Mononuclear cell (primary cell): ENCODE results near the gene P3H3. TPM values are rescaled to one million over a fixed set of nuclear protein-coding genes. Genes with fewer than 3 reads are reported as not detected.

ENCODE experiments used
- H3K27me3 ChIP-seq: 2 replicates; pipeline ENCODE4 v1.6.0; 2011; ENCODE audit warnings: low read length, control low read depth; ENCODE audit not compliant: insufficient read depth
- H3K4me1 ChIP-seq: 2 replicates; pipeline ENCODE4 v1.5.1; 2011; ENCODE audit warnings: mild to moderate bottlenecking, low read length, control low read depth; ENCODE audit not compliant: insufficient read depth
- H3K4me3 ChIP-seq: 2 replicates; pipeline ENCODE4 v1.5.1; 2011; ENCODE audit warnings: mild to moderate bottlenecking, low read length, moderate library complexity
- H3K9me3 ChIP-seq: 2 replicates; pipeline ENCODE4 v1.5.1; 2011; ENCODE audit warnings: low read depth, mild to moderate bottlenecking, control low read depth, low read length
- total RNA-seq: library from RNA; depleted of rRNA; stranded (reverse); fragments of >200 nt; gene quantifications from one replicate; pipeline ENCODE4 v1.2.3, GENCODE V29; 2012

The P3H3 gene
- total RNA-seq, 1 donor, result 2.6 TPM

DNA sequence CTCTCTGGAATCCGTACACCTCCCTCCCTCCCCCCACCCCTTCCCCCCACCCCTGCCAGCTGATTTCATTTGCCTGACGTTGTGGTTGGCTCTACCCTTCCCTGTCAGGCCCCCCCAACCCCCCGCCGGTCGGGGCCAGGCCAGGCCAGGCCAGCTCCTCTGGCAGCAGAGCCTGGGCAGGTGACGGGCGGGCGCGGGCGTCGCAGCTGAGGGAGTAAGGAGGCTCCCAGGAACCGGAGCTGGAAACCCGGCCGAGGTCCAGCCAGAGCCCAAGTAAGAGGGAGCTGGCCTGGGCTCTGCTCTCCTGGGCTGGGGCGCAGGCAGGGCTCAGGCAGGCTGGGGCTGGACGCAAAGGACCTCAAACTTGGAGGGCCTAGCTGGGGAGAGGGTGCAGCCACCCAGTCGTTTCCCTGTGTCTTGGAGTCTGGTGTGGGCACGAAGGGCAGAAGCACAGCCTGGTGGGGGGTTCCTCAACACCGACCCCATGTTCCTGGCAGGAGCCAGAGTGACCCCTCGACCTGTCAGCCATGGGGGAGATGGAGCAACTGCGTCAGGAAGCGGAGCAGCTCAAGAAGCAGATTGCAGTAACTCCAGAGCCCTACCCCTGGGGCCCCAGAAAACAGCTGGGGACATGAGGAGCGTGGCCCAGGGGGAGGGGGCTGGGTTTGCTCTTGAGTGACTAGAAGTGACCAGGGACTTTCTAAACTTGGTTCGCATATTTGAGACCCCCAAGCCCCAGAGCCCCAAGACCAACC lies 12.7 kb downstream of the P3H3 start, which contains the start of gene GNB3:
TSS of gene GNB3 (plus strand) at position 165 of the 755 bp plus-strand sequence. CDS start at position 528, 363 bp downstream.
- H3K4me3 ChIP-seq, result no peak within 1 kb of the TSS
- H3K4me1 ChIP-seq, result peaks cover under 1% of the 10 kb centered on the region
- H3K9me3 ChIP-seq, result no peaks in the 10 kb centered on the region
- no peaks in the 10 kb centered on the region for H3K27me3 ChIP-seq

DNA sequence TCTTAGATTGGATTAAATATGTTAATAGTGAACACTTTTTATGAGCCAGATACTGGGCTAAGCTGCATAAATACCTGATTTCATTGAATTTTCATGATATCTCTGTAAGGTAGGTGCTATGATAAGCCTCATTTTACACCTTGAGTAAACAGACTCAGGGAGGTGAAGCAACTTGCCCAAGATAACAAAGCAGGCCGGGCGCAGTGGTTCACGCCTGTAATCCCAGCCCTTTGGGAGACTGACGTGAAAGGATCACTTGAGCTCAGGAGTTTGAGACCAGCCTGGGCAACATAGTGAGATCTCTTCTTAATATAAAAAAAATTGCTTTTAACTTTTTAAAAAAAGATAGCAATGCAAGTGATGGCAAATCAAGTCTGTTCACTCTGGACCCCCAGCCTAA lies 13.9 kb downstream of the P3H3 start:
- H3K4me3 ChIP-seq, result no peak overlapping the region
- no peaks in the 10 kb centered on the region for H3K4me1 ChIP-seq
- H3K27me3 ChIP-seq, result no peaks in the 10 kb centered on the region
- no peaks in the 10 kb centered on the region for H3K9me3 ChIP-seq

DNA sequence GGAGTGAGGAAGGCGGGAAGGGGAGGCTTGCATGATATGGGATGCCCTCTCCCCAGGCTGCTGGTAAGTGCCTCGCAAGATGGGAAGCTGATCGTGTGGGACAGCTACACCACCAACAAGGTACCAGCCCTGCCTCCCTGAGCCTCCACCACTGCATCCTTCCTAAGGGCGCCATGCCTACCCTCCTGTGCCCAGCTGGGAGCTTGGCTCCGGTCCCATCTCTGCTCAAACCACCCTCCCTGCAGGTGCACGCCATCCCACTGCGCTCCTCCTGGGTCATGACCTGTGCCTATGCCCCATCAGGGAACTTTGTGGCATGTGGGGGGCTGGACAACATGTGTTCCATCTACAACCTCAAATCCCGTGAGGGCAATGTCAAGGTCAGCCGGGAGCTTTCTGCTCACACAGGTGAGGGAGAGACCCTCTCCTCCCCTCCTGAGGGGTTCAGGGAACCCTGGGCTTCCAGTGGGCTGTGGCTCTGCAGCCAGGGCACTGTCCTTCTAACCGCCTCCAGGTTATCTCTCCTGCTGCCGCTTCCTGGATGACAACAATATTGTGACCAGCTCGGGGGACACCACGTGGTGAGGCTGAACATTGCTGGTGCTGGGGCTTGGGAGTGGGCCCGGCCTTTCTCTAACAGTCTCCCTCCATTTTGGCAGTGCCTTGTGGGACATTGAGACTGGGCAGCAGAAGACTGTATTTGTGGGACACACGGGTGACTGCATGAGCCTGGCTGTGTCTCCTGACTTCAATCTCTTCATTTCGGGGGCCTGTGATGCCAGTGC lies 15.1 kb downstream of the P3H3 start:
- H3K4me1 ChIP-seq, result no peaks in the 10 kb centered on the region
- no peaks in the 10 kb centered on the region for H3K27me3 ChIP-seq
- no peaks in the 10 kb centered on the region for H3K9me3 ChIP-seq
- H3K4me3 ChIP-seq, result no peak overlapping the region

DNA sequence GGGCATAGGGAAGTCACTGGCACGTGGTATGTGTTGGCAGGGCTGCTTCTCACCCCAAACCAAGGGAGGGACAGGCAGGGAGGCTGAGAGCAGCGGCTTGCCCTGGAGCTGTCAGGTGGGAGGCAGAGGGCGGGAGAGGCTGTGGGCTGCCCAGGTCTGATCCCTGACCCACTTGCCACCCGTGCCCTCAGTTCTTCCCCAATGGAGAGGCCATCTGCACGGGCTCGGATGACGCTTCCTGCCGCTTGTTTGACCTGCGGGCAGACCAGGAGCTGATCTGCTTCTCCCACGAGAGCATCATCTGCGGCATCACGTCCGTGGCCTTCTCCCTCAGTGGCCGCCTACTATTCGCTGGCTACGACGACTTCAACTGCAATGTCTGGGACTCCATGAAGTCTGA lies 17.2 kb downstream of the P3H3 start:
- Histone ChIP-seq H3K4me3 (no peak overlapping the region), H3K9me3 (no peaks in the 10 kb centered on the region), H3K4me1 (peaks cover 12% of the 10 kb centered on the region), H3K27me3 (no peaks in the 10 kb centered on the region)

DNA sequence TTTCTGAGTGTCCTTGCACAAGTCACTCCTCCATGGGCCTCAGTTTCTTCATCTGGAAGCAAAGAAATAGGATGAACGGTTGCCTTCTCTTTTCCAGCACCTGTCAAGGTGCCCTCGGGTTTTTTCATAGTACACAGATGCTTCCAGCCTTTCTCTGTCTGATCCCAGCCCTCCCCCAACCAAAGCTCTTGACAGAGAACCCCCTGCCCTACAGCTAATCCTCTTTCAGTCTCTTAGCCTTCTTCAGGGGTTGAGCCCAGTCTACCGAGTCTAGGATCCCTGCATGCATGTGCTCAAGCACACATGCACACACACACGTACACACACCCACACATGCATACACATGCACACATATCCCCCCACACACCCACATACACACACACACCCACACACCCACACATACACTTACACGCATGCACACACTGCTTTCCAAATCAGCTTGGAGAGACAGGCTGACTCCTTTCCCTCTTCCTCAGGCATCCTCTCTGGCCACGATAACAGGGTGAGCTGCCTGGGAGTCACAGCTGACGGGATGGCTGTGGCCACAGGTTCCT lies 18.2 kb downstream of the P3H3 start:
- no peak overlapping the region for H3K4me3 ChIP-seq
- no peaks in the 10 kb centered on the region for H3K27me3 ChIP-seq
- H3K9me3 ChIP-seq, result no peaks in the 10 kb centered on the region
- peaks cover 20% of the 10 kb centered on the region for H3K4me1 ChIP-seq

DNA sequence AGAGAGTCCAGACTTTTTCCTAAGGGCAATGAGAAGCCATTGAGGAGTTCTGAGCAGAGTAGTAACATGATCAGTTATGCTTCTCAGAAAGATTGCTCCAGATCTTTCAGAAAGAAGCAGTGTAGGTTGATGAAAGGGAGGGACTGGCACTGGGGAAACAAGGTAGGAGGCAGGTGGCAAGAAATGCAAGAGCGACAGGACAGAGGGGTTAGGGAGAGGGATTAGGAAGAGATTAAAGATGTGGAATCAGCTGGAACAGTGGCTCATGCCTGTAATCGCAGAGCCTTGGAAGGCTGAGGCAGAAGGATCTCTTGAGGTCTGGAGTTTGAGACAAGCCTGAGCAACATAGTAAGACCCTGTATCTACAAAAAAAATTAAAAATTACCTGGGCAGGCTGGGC lies 19.5 kb downstream of the P3H3 start:
- Histone ChIP-seq H3K4me3 (no peak overlapping the region), H3K27me3 (no peaks in the 10 kb centered on the region), H3K4me1 (peaks cover 21% of the 10 kb centered on the region)

DNA sequence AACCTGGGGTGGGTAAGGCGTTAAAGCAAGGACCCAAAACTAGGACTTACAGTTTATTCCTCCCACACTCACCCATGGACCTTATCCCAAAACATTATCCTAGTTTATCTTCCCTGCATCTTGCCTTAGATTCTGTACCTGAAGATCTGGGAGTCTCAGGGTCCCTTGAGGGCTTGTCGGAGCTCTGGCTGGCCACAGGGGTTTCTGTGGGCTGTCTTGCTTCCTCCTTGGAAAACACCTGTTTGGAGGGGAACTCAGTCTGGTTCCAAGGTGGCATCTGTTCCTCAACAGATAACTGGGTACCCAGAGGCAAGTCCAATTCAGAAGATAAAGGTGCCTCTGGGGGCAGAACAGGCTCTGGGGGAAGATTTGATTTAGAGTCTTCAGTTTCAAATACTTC lies 21.2 kb downstream of the P3H3 start:
- H3K9me3 ChIP-seq, result no peaks in the 10 kb centered on the region
- H3K4me1 ChIP-seq, result peaks cover 39% of the 10 kb centered on the region
- H3K27me3 ChIP-seq, result no peaks in the 10 kb centered on the region
- no peak overlapping the region for H3K4me3 ChIP-seq

More for the DNA sequence above, 19.5 kb downstream of the P3H3 start:
- H3K9me3 ChIP-seq, result no peaks in the 10 kb centered on the region

DNA sequence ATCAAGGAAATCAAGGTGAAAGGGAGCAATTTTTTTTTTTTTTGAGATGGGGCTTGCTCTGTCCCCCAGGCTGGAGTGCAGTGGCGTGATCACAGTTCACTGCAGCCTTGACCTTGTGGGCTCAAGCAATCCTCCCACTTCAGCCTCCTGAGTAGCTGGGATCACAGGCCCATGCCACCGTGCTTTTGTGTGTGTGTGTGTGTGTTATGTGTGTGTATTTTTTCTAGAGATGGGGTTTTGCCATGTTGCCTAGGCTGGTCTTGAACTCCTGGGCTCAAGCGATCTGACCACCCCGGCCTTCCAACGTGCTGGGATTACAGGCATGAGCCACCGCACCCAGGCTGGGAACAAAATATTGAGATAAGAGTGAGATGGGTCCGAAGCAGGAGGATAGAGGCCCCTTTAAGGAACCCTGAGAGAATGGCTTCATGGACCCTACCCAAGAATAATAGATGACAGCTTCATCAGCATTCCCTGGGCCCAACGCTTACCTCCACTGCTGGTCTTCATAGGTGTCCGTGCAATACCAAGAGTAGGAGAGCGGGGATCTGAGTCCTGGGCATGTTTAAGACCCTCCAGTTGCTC lies 21.9 kb downstream of the P3H3 start:
- no peak overlapping the region for H3K4me3 ChIP-seq
- H3K9me3 ChIP-seq, result no peaks in the 10 kb centered on the region
- peaks cover 39% of the 10 kb centered on the region for H3K4me1 ChIP-seq
- no peaks in the 10 kb centered on the region for H3K27me3 ChIP-seq

DNA sequence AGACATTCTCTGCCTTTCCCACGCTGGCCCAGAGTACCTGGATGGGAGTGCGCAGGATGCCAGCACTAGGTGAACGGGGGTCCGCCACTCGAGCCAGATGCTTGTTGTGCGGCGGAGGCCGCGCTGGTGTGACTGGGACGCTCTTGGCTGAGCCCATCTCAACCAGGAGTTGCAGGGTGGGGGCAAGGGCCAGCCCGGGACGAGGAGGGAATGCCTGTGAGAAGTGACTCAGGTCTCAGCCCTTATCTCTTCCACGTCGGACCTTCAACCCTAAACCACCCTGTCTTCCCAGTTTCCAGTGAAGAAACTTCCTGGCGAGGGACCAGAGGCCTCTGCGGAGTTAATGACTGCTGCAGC lies 22.6 kb downstream of the P3H3 start:
- peaks cover 39% of the 10 kb centered on the region for H3K4me1 ChIP-seq
- no peaks in the 10 kb centered on the region for H3K9me3 ChIP-seq
- H3K4me3 ChIP-seq, result no peak overlapping the region
- no peaks in the 10 kb centered on the region for H3K27me3 ChIP-seq

DNA sequence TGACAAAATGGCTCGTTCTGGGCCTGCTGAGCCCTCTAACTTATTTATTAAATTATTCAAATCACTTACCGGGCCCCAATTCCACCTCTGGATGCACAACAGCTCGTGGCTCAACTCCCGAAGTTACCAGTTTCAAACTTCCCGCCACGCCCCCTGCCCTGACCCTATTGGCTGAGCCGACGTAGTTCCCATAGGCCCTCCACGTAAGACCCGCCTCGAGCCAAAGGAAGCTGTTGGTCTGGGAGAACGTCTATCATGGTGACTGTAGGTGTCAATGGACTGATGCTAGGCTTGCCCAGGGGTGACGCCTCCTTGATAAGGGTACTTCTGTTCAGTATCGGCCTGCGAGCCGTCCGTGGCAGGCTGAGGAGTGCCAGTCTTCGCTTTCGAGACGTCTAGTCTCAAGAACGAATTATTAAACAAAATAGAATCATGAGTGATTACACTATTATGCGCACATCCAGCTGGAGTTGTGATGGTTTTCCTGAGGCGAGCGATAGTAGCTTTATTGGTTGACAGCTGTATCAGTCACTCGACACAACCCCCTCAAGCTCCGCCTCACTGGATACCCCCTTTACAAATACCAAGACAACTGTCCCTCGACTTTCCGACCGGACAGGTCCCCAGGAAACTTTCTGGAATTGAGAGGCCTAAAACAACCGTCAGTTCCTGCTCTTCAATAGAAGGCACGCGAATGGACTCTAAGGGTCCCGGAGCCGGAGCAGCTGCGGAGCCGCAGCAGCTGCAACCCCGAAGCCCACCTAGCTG lies 23.1 kb downstream of the P3H3 start, which contains the start of gene CDCA3:
TSS of gene CDCA3 (minus strand) at position 134 of the 768 bp plus-strand sequence. CDS start 334 bp downstream, outside the sequence.
- H3K4me1 ChIP-seq, result peaks cover 39% of the 10 kb centered on the region
- peak within 1 kb of the TSS; percentile 74 for H3K4me3 ChIP-seq
- H3K27me3 ChIP-seq, result no peaks in the 10 kb centered on the region
- no peaks in the 10 kb centered on the region for H3K9me3 ChIP-seq

DNA sequence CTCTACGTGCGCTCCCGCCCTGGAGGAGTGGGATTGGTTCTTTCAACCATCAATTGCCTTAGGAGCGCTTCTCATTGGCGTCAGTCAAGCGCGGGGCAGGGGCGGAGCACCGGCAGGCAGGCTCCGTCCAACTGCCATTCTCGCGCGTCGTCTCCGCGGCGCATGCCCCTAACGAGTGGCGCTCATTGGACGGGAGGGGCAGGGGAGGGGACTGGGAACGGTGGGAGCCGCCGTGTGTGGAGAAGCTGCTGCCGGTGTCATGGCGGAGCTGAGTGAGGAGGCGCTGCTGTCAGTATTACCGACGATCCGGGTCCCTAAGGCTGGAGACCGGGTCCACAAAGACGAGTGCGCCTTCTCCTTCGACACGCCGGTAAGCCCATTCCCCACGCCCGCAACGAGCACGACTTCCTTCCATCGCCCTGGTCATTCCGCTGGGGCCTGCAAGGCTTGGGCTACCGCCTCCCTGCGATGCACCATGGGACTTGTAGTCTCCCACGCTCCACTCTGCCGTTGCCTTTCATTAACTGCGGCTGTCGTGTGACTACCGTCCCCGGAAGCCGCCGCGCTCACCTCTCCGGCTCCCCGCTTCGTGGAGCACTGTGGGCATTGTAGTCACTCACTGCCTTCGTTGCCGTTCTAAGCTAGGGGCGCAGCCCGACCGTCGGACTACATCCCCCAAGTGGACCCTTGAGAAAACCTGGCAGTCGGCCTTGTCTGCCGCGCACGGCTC lies 23.9 kb downstream of the P3H3 start, which contains the start of gene USP5:
TSS of gene USP5 (plus strand) at position 230 of the 730 bp plus-strand sequence. CDS start at position 260, 30 bp downstream.
- Histone ChIP-seq H3K9me3 (no peaks in the 10 kb centered on the region), H3K27me3 (no peaks in the 10 kb centered on the region), H3K4me3 (peak within 1 kb of the TSS; percentile 74), H3K4me1 (peaks cover 39% of the 10 kb centered on the region)

DNA sequence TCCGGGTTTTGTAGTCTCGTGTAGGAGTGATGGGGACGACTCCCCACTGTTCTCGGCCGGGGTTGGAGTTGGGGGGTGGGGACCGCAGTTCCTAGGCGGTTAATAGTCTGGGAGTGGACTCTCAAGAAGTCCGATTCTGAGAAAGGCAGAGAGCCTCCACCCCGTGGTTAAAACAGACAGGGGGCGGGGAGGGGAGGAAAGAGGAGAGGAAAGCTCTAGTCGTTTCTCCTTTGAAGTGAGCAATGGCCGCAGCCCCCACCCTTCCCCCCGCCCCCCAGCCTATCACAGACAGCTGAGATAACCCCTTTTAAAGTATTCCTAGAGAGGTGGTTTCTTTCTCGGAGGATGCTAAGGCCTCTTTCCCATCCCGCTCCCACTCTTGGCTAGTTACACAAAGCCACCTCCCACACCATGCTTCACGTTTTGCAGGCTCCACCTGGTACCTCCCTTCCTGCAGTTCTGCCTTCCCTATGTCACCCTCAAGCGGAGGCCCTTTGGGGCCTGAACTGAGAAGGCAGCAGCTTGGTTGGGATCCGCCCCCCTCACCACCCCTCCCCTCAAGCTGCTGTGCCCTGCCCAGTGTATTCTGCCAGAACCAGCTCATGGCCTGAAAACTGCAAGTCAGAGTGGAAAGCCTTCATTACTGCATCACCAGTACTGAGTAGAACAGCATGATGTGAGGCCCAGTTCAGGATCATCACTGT lies 24.6 kb downstream of the P3H3 start:
- Histone ChIP-seq H3K4me3 (peak overlapping the region; percentile 74), H3K9me3 (no peaks in the 10 kb centered on the region), H3K4me1 (peaks cover 39% of the 10 kb centered on the region), H3K27me3 (no peaks in the 10 kb centered on the region)

DNA sequence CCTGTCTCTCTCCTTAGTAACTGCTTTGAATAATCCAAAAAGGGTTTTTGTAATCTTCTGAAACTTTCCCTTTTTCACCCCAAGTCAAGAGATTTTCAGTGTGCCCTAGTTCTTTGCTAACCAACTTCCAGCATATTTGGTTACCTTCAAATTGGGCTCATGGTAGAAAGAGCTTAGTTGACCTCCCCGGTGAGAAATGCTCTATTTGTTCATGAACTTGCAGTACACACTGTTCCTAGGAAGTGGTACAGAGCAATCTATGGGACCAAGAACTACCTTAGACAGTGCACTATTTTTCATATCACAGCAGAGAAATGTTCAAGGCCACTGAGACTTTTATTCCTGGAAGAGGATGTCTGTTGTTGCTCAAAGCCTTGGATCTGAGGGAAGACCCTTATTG lies 25.4 kb downstream of the P3H3 start:
- H3K9me3 ChIP-seq, result no peaks in the 10 kb centered on the region
- no peaks in the 10 kb centered on the region for H3K27me3 ChIP-seq
- H3K4me3 ChIP-seq, result no peak overlapping the region
- peaks cover 39% of the 10 kb centered on the region for H3K4me1 ChIP-seq
